HG03432 (cell line): ENCODE results near the gene CADPS2.

Experiments
- ATAC-seq: cut with Tn5 transposase; IDR thresholded peaks from one replicate; pipeline ENCODE4 v1.9.1; 2021; ENCODE audit warnings: mild to moderate bottlenecking, moderate library complexity; ENCODE audit not compliant: unreplicated experiment

CADPS2 gene

GRCh38 chr7:122886357-122887081 is at the start of gene CADPS2:
TSS of gene CADPS2 (minus strand) at chr7:122886460. CDS start at chr7:122886337, 123 bp downstream.
- ATAC-seq: peak; percentile 81

GRCh38 chr7:122935620-122936019 is 49.4 kb upstream of the CADPS2 start:
- ATAC-seq: no peak

GRCh38 chr7:122919643-122920181 is 33.5 kb upstream of the CADPS2 start:
- ATAC-seq: no peak

DNA sequence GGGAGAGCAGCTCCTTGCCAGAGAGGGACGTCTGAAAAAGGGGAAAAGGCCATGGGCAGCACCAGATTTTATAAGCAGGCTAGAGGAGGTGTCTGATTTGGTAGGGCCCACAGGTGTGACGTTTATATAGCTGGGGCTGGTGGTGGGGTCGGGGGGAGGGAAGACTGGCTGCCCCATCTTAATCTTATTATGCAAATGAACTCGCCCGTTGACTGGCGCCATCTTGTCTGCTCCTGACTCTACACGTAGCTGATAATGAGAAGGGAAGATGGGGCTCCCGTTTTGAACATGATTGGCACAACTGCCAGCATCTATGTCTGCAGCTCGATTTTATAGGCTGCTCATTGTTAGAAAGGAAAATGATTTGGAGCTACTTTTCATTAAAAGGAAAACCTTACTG is 28.6 kb upstream of the CADPS2 start:
- ATAC-seq: no peak

DNA sequence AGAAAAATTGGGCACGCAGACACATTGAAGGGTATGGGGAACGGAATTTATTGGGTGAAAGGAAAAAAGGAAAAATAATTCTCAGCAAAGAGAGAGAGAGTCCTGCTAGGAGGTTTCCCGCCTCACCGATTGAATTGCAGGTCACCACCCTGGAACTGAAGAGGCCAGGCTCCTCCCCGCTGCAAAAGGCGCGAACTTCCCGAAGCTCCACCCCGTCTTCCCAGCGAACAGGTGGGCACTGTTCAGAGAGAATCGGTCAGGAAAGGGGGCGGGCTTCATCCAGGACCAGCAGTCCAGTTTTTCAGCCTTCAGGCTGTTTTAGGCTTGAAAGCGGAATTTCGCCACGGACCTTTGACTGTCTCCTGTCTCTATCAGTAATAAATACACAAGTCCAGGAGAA is 27.3 kb upstream of the CADPS2 start:
- no peak for ATAC-seq

DNA sequence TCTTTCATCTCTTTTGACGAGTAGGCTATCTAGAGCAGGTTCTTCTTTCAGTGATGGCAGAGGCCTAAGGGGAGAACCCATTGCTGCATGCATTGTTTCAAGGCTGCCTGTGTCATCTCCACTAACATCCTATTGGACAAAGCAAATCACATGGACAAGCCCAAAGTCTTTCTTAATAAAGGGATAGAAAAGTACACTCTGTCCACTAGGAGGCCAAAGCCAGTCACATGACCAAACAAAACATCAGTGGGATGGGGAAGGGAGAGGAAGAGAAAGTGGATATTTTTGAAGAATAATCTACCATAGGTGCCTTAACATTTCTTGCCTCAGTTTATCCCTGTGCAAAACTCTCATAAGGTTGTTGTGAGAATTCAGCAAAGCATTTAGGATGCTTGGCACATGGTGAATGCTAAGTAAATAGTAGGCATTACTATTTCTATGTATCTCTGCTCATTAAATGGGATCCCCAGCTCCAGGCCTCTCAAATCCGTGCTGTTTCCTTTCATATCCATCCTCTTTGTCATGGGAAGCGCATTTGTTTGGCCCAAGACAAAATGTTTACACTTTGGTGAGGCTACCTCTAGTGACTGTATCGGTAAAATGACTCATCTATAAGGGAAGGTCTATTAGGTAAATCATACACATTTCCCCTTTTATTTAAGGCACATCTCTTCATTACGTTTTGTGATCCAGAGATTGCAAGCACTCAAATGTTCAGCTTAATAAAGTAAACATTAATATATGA is 16.7 kb upstream of the CADPS2 start:
- ATAC-seq: peak; percentile 68

GRCh38 chr7:122901250-122901649 is 15.0 kb upstream of the CADPS2 start:
- no peak for ATAC-seq

DNA sequence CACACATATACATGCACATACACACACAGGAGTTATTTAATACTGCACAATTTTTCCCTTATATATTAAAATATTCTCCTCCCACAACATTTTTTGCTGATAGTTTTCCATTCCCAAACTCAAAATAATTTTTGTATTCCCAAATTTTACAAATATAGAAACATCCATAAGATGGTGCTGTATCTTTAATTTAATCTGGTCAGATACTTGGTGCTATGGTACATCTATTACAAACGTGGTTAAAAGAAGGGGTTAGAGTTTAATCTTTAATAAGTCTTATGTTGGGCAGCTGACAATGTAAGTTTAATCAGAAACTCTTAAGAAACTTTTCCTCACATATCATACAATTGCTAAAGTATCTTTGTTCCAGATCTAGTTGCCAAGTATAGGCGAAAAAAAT is 10.2 kb upstream of the CADPS2 start:
- ATAC-seq: no peak

DNA sequence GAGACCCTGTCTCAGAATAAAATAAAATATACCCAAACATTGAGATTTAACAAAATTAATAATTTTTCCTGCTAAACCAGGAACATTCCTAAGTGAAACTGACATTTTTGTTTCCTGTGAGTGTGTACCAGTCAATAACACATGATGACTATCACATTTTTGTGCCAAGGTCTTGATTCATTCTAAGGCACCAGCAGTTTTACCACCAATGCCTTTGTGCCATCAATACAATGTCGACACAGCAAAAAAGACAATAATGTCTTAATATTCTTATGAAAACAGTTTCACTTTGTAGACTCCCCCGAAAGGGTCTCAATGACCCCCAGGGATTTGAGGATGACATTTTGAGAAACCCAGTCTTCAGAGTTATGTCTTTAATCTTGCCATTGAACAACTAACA is 7.2 kb upstream of the CADPS2 start:
- no peak for ATAC-seq

GRCh38 chr7:122889116-122889515 is 2.9 kb upstream of the CADPS2 start:
- ATAC-seq: no peak

DNA sequence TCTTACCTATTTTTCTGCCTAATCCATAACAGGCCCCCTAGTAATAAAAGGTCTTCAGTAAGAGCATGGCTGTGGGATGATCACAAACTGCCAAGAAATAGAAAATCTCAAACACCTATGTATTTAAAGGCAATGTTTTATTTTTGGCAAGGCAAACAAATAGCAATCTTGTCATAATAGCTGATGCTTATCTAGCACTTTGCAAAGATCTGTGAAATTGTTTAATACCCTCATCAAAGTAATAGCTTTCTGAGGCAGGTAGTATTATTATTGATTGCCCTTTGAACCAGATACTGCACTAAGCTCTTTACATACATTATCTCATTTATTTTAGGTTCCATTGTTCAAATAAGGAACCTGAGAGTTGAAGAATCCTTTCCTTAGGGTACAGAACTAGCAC is 1.6 kb upstream of the CADPS2 start:
- no peak for ATAC-seq

- no peak for ATAC-seq
Measured at GRCh38 chr7:122887198-122887597, 938 bp upstream of the CADPS2 start.

- peak; percentile 43 for ATAC-seq
Measured at GRCh38 chr7:122885583-122886356, 490 bp downstream of the CADPS2 start.

GRCh38 chr7:122884186-122884585 is 2.1 kb downstream of the CADPS2 start:
- no peak for ATAC-seq

DNA sequence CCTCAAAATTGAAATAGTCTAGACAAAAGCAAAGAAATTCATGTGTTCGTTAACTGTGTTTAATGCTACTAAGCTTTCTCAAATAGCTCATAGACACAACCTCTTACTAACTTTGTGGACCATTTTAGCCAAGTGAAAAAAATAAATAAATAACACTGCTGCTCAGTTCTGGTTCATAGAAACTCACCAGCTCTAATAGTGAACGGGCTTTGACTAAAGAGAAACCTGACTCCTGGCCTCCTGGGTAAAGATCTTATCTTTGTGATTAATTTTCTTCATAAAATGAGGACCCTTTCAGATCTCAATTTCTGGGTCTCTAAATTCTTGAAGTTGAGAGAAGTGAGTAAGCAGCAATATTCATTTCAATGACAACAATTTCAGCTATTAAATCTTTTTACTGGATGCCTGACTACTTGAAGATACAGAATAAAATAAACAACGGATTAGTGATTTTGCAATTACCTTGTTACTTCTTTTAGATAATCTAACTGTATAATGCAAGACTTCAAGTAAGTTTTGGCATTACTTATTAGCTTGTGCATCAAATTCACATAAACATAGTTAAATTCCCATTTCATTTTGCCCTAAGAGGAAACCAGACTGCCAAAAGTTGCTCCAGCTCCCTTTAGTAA is 3.1 kb downstream of the CADPS2 start:
- no peak for ATAC-seq

GRCh38 chr7:122881324-122881723 is 4.9 kb downstream of the CADPS2 start:
- no peak for ATAC-seq

DNA sequence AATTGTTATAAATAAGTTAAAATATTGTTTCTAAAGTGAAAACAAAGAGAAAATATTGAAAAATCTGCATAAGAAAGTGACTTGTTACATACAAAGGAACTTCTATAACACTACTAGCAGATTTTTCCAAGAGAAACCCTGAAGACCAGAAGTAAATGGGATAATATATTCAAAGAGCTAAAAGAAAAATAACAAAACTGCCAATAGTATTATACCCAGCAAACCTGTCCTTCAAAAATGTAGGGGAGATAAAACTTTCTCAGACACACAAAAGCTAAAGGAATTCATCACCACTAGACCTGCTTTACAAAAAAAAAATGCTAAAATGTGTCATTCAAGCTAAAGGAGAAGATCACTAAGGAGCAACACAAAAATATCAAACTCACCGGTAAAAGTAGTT is 17.0 kb downstream of the CADPS2 start:
- no peak for ATAC-seq

DNA sequence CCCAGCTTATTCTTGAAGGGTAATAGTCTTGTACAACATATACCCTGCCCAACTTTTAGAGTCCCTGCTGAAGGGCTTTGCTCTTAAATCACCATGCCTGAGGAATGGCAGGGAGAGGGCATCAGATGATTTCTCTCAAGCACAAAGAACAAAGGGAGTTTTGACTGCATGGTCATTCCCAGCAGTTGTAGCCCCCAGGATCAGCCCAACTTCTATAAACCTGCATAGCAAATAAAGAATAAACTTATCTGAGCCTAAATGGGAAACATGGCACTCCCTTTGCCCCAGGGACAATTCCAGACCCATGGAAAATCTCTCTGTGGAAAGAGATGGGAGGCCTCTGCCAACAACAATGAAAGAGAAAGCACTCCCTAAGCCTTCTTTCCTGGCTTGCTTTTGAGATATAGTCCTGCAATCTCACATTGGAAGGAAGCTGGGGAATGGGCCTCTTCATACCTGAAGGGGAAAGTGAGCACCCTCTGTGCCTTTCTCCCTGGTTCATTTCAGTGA is 18.7 kb downstream of the CADPS2 start:
- no peak for ATAC-seq

- no peak for ATAC-seq
Measured at GRCh38 chr7:122864838-122865237, 21.4 kb downstream of the CADPS2 start.

DNA sequence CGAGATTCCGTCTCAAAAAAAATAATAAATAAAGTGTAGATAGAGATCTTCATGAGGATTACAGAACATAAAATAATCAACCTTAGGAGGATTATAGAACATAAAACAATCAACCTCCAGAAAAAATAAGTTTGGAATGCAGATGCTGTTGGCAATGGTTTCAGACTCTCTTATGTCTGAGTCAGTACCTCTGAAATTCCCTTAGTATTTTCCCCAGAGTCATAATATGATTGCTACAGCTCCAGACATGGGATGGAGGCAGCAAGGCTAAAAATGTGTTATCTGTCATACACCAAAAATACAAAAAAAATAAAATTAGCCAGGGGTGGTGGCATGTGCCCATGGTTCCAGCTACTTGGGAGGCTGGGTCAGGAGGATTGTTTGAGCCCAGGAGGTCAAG is 22.2 kb downstream of the CADPS2 start:
- ATAC-seq: no peak

- ATAC-seq: no peak
Measured at GRCh38 chr7:122858320-122858719, 27.9 kb downstream of the CADPS2 start.
